Measurements from ENCODE around the gene EPHB1.

EPHB1 gene

DNA sequence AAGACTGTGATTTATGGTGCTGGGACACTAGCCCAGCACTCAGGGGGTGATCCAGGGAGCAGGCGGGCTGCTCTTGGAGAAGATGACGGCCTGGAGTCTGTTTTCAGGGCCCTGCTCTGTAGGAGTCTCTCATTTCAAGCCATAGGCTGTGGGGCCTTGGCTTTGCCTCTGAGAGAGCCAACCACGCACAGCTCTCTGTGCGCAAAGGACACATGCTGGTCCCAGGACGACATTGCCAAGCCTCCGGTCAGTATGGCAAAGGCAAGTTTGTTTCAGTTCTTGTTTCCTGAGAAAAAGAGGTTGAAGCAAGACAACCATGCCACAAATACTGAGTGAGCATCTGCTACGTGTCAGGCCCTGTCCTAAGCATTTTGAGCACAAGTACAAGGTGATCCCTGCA, 197.1 kb downstream of the EPHB1 start:
- Histone ChIP-seq H2AK5ac (ENCODE audit: low read length, severe bottlenecking) (no peak overlapping the region), H3K4me3 (ENCODE audit: insufficient read depth in 1 of 2, low read depth in 1 of 2, low read length in 2 of 2) (no peak overlapping the region), H3K4ac (ENCODE audit: low read depth in 1 of 2, low read length in 2 of 2) (no peak overlapping the region), H3K79me1 (replicated peaks; ENCODE audit: low read length, poor library complexity, severe bottlenecking) (no peaks in the 10 kb centered on the region), H3K27me3 (ENCODE audit: control insufficient read depth in 1 of 2, insufficient read depth in 1 of 2, low read length in 2 of 2) (no peaks in the 10 kb centered on the region), H4K8ac (ENCODE audit: low read length) (no peak overlapping the region), H3K36me3 (ENCODE audit: control insufficient read depth in 1 of 2, insufficient read depth in 2 of 2, low read depth in 1 of 2, low read length in 2 of 2) (no peaks in the 10 kb centered on the region), H3K4me2 (ENCODE audit: low read length, poor library complexity, severe bottlenecking) (no peak overlapping the region), H4K91ac (ENCODE audit: low read length) (no peak overlapping the region), H3K4me1 (ENCODE audit: control insufficient read depth, insufficient read depth, low read depth, low read length) (no peaks in the 10 kb centered on the region), H3K23ac (ENCODE audit: low read length in 2 of 2) (no peak overlapping the region), H2BK5ac (ENCODE audit: low read depth, low read length, poor library complexity, severe bottlenecking) (no peak overlapping the region), H2BK15ac (ENCODE audit: low read depth, poor library complexity, severe bottlenecking) (no peak overlapping the region), H3K27ac (ENCODE audit: low read length, poor library complexity, severe bottlenecking) (no peak overlapping the region), H3K18ac (ENCODE audit: low read depth in 1 of 2, low read length in 2 of 2) (no peak overlapping the region), H3K9ac (ENCODE audit: low read length) (no peak overlapping the region), H2BK120ac (ENCODE audit: low read depth, low read length) (no peak overlapping the region), H2AFZ (ENCODE audit: low read depth, low read length) (no peak overlapping the region), H2BK12ac (ENCODE audit: low read length in 2 of 2) (no peak overlapping the region), H3K9me3 (ENCODE audit: control insufficient read depth, low read length) (no peaks in the 10 kb centered on the region), H3K14ac (ENCODE audit: low read length in 2 of 2) (no peak overlapping the region)
- no peak for DNase-seq
- WGBS = 78% methylated on average over 7 of the region's 7 CpGs

DNA sequence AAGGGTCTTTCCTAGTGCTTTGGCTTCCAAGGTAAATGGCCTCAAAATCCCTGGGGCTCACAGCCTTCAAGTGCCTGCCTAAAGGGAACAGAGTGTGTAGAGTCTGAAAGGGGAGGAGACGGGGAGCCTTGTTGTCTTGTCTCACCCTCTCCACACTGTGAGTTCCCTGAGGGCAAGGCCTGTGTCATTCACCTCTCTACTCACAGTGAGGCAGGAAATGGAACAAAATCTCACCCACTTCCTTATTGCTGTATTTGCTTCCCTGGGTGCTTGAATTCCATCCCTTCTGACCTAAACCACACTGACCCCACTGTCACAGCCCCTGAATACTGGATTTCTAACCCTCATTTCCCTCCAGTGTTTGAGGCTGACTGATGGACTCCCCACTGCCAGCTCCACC, 197.5 kb downstream of the EPHB1 start:
- 0% methylated on average over 1 of the region's 1 CpG for WGBS
- no peak for DNase-seq

DNA sequence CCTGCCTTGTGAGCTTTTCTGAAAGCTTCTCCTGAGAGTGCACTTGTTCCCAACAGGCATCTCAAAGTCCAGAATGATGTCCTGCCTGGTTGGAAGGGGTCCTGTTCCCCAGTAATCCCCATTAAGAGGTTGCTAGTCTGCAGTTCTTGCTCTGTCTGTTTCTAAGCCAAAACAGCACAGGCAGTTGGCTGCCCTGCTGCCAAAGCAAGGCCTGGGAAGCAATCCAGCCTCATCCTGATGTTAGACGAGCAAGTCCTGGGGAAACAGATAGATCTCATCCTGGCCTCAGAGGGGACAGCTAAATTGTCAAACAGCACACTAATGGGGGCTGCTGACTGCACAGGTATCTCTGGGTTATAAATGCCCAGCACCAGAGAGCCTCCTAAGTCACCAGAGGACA, 198.0 kb downstream of the EPHB1 start:
- no peak overlapping the region for H3K27ac ChIP-seq (ENCODE audit: low read length, poor library complexity, severe bottlenecking)
- no peak overlapping the region for H3K4me2 ChIP-seq (ENCODE audit: low read length, poor library complexity, severe bottlenecking)
- no peak overlapping the region for H4K8ac ChIP-seq (ENCODE audit: low read length)
- H3K4me3 ChIP-seq (ENCODE audit: insufficient read depth in 1 of 2, low read depth in 1 of 2, low read length in 2 of 2) = no peak overlapping the region
- no peaks in the 10 kb centered on the region for H3K36me3 ChIP-seq (ENCODE audit: control insufficient read depth in 1 of 2, insufficient read depth in 2 of 2, low read depth in 1 of 2, low read length in 2 of 2)
- no peak overlapping the region for H3K23ac ChIP-seq (ENCODE audit: low read length in 2 of 2)
- no peaks in the 10 kb centered on the region for H3K79me1 ChIP-seq (replicated peaks; ENCODE audit: low read length, poor library complexity, severe bottlenecking)
- no peak overlapping the region for H2BK15ac ChIP-seq (ENCODE audit: low read depth, poor library complexity, severe bottlenecking)
- H3K4me1 ChIP-seq (ENCODE audit: control insufficient read depth, insufficient read depth, low read depth, low read length) = no peaks in the 10 kb centered on the region
- no peak overlapping the region for H2AK5ac ChIP-seq (ENCODE audit: low read length, severe bottlenecking)
- H3K27me3 ChIP-seq (ENCODE audit: control insufficient read depth in 1 of 2, insufficient read depth in 1 of 2, low read length in 2 of 2) = no peaks in the 10 kb centered on the region
- no peak overlapping the region for H2BK12ac ChIP-seq (ENCODE audit: low read length in 2 of 2)
- no peak for DNase-seq
- H4K91ac ChIP-seq (ENCODE audit: low read length) = no peak overlapping the region
- no peak overlapping the region for H2AFZ ChIP-seq (ENCODE audit: low read depth, low read length)
- H3K14ac ChIP-seq (ENCODE audit: low read length in 2 of 2) = no peak overlapping the region
- no peak overlapping the region for H2BK120ac ChIP-seq (ENCODE audit: low read depth, low read length)
- H3K18ac ChIP-seq (ENCODE audit: low read depth in 1 of 2, low read length in 2 of 2) = no peak overlapping the region
- H3K4ac ChIP-seq (ENCODE audit: low read depth in 1 of 2, low read length in 2 of 2) = no peak overlapping the region
- no peaks in the 10 kb centered on the region for H3K9me3 ChIP-seq (ENCODE audit: control insufficient read depth, low read length)
- 54% methylated on average over 1 of the region's 1 CpG for whole genome bisulfite sequencing
- no peak overlapping the region for H3K9ac ChIP-seq (ENCODE audit: low read length)
- no peak overlapping the region for H2BK5ac ChIP-seq (ENCODE audit: low read depth, low read length, poor library complexity, severe bottlenecking)

More for the DNA sequence above, 197.5 kb downstream of the EPHB1 start:
- H2BK5ac ChIP-seq (ENCODE audit: low read depth, low read length, poor library complexity, severe bottlenecking) = no peak overlapping the region
- no peak overlapping the region for H3K9ac ChIP-seq (ENCODE audit: low read length)
- no peaks in the 10 kb centered on the region for H3K79me1 ChIP-seq (replicated peaks; ENCODE audit: low read length, poor library complexity, severe bottlenecking)
- no peak overlapping the region for H2AFZ ChIP-seq (ENCODE audit: low read depth, low read length)
- H3K23ac ChIP-seq (ENCODE audit: low read length in 2 of 2) = no peak overlapping the region
- H3K4me2 ChIP-seq (ENCODE audit: low read length, poor library complexity, severe bottlenecking) = no peak overlapping the region
- no peak overlapping the region for H3K4ac ChIP-seq (ENCODE audit: low read depth in 1 of 2, low read length in 2 of 2)
- H2BK12ac ChIP-seq (ENCODE audit: low read length in 2 of 2) = no peak overlapping the region
- no peaks in the 10 kb centered on the region for H3K36me3 ChIP-seq (ENCODE audit: control insufficient read depth in 1 of 2, insufficient read depth in 2 of 2, low read depth in 1 of 2, low read length in 2 of 2)
- H4K91ac ChIP-seq (ENCODE audit: low read length) = no peak overlapping the region
- no peak overlapping the region for H2BK120ac ChIP-seq (ENCODE audit: low read depth, low read length)
- H3K18ac ChIP-seq (ENCODE audit: low read depth in 1 of 2, low read length in 2 of 2) = no peak overlapping the region
- no peak overlapping the region for H3K27ac ChIP-seq (ENCODE audit: low read length, poor library complexity, severe bottlenecking)
- H4K8ac ChIP-seq (ENCODE audit: low read length) = no peak overlapping the region
- H3K4me1 ChIP-seq (ENCODE audit: control insufficient read depth, insufficient read depth, low read depth, low read length) = no peaks in the 10 kb centered on the region
- H3K9me3 ChIP-seq (ENCODE audit: control insufficient read depth, low read length) = no peaks in the 10 kb centered on the region
- H3K14ac ChIP-seq (ENCODE audit: low read length in 2 of 2) = no peak overlapping the region
- H3K27me3 ChIP-seq (ENCODE audit: control insufficient read depth in 1 of 2, insufficient read depth in 1 of 2, low read length in 2 of 2) = no peaks in the 10 kb centered on the region
- H2BK15ac ChIP-seq (ENCODE audit: low read depth, poor library complexity, severe bottlenecking) = no peak overlapping the region
- no peak overlapping the region for H3K4me3 ChIP-seq (ENCODE audit: insufficient read depth in 1 of 2, low read depth in 1 of 2, low read length in 2 of 2)
- no peak overlapping the region for H2AK5ac ChIP-seq (ENCODE audit: low read length, severe bottlenecking)

DNA sequence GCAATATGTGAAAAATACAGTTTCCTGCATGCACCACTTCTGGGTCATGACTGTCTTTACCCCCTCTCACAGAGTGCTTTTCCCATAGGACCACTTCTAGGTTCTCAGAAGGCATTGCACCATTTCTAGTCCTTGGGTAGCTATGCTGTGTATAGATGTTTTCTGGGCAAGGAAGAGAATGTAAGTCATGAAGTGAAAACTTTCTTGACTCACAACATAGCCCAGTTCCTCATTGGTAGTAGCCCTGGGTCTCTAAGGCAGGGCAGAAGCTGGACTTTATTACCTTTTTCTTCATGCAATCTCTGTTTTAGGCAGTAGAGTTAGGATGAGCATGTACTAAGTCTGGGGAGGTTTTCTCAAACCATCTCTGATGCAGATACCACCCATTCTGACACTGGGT, 203.1 kb downstream of the EPHB1 start:
- Histone ChIP-seq H3K27ac (ENCODE audit: low read length, poor library complexity, severe bottlenecking) (no peak overlapping the region), H3K79me1 (replicated peaks; ENCODE audit: low read length, poor library complexity, severe bottlenecking) (no peaks in the 10 kb centered on the region), H4K8ac (ENCODE audit: low read length) (no peak overlapping the region), H3K4me2 (ENCODE audit: low read length, poor library complexity, severe bottlenecking) (no peak overlapping the region), H3K9ac (ENCODE audit: low read length) (no peak overlapping the region), H3K4me3 (ENCODE audit: insufficient read depth in 1 of 2, low read depth in 1 of 2, low read length in 2 of 2) (no peak overlapping the region), H2BK120ac (ENCODE audit: low read depth, low read length) (no peak overlapping the region), H4K91ac (ENCODE audit: low read length) (no peak overlapping the region), H3K23ac (ENCODE audit: low read length in 2 of 2) (no peak overlapping the region), H3K36me3 (ENCODE audit: control insufficient read depth in 1 of 2, insufficient read depth in 2 of 2, low read depth in 1 of 2, low read length in 2 of 2) (no peaks in the 10 kb centered on the region), H2AK5ac (ENCODE audit: low read length, severe bottlenecking) (no peak overlapping the region), H3K4ac (ENCODE audit: low read depth in 1 of 2, low read length in 2 of 2) (no peak overlapping the region), H3K9me3 (ENCODE audit: control insufficient read depth, low read length) (no peaks in the 10 kb centered on the region), H3K4me1 (ENCODE audit: control insufficient read depth, insufficient read depth, low read depth, low read length) (no peaks in the 10 kb centered on the region), H2BK5ac (ENCODE audit: low read depth, low read length, poor library complexity, severe bottlenecking) (no peak overlapping the region), H2BK12ac (ENCODE audit: low read length in 2 of 2) (no peak overlapping the region), H3K14ac (ENCODE audit: low read length in 2 of 2) (no peak overlapping the region), H2AFZ (ENCODE audit: low read depth, low read length) (no peak overlapping the region), H3K27me3 (ENCODE audit: control insufficient read depth in 1 of 2, insufficient read depth in 1 of 2, low read length in 2 of 2) (no peaks in the 10 kb centered on the region), H2BK15ac (ENCODE audit: low read depth, poor library complexity, severe bottlenecking) (no peak overlapping the region), H3K18ac (ENCODE audit: low read depth in 1 of 2, low read length in 2 of 2) (no peak overlapping the region)
- DNase-seq = no peak
